Islet of Langerhans (tissue), 1 donor: ENCODE measurements around the gene PDZD2.

Source experiments
- FAIRE-seq: peaks from one replicate; lab custom pipeline; 2011; peaks lifted over from hg19 to GRCh38; lab: Jason Lieb, UNC

The PDZD2 gene

DNA sequence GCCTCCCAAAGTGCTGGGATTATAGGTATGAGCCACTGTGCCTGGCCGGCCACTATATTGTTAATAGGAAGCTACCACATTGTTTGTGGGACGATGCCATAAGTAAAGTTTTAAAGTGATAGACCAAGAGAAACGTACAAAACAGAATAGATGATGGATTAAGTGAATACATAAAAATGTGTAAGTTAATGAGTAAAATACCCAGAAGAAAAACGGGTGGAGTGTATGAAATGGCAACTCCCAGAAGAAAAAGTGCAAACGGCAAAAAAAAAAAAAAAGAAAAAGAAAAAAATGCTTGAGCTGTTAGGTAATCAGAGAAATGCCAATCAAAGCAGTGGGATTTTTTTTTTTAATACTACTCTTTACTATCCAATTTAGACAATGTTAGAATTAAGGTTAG, 246.0 kb downstream of the PDZD2 start:
- no peak for FAIRE-seq

DNA sequence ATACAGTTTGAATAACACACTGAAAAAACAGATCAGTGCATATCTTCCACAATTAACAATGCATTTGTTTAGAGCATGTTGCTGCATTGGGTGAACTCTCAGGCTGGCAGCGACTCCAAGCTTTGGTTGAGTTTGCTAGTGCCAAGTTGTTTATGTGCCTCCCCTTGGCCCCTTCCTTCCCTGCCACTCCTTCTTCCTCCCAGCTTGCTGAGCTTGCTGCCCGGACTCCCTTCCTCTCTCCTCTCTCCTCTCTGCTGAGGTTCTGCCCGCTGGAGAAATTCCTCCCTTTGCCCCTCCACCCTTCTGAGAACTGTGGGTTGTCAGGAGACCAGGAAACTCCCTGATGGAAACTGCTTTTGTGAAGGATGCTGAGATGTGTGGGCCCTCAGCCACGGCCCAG, 247.3 kb downstream of the PDZD2 start:
- FAIRE-seq, result no peak

- FAIRE-seq, result no peak
Measured at GRCh38 chr5:31887556-31887955, 248.6 kb downstream of the PDZD2 start.

- no peak for FAIRE-seq
Measured at GRCh38 chr5:31888564-31888963, 249.6 kb downstream of the PDZD2 start.

DNA sequence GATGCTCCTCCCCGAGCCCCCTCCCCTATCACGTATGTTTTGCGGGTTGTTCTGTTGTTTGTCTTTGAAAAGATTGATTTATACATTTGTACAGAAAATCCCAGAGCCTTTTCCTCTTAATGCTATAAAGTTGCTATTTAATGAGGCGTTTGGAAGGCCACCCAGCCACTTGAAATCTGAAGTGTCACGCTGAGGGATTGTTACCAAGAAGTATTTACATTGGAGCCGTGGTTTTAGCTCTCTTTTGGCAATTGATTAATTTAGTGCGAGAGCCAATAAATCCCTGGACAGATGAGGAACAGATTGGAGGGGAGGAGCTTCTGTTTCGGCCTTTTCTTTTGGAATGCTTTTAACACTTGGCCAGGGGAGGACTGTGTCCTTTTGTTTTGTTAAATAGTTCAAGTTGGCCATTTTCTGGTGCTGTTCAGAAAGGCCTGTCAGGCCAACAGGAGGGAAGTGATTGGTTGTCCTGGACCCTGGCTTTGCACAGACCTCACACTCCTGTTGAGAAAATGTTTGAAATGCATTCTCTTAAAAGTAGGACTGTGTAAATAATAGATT, 250.2 kb downstream of the PDZD2 start:
- FAIRE-seq, result no peak

GRCh38 chr5:31890046-31890445, 251.1 kb downstream of the PDZD2 start:
- no peak for FAIRE-seq

GRCh38 chr5:31894141-31894540, 255.2 kb downstream of the PDZD2 start:
- no peak for FAIRE-seq

GRCh38 chr5:31895199-31895820, 256.4 kb downstream of the PDZD2 start:
- FAIRE-seq, result no peak

GRCh38 chr5:31898036-31898632, 259.2 kb downstream of the PDZD2 start:
- no peak for FAIRE-seq

DNA sequence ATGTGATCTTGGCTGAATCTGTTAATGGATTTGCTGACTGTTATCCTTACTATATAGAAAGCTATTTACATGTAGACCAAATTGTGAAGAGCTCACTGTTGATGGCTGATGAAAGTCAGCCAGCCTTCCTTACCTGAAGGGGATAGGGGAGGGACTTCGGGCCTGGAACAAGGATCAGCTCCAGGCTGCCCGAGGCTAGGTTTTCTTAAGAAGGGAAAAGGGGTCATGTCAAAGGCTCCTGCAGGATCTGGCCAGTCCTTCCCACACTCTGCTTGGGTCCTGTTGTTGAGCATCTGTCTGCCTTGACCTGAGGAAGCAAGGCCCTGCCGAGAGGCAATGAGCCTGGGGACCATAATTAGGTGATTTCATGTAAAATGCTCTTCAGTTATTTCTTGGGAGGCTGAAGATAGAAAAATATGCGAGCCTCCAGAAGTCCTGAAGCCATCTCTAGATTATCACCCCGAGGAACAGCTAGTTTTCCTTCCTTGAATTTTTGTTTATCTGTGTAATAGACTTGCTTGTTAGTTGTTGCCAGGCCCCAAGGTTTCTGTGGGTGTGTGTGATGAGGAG, 261.4 kb downstream of the PDZD2 start:
- FAIRE-seq, result no peak

DNA sequence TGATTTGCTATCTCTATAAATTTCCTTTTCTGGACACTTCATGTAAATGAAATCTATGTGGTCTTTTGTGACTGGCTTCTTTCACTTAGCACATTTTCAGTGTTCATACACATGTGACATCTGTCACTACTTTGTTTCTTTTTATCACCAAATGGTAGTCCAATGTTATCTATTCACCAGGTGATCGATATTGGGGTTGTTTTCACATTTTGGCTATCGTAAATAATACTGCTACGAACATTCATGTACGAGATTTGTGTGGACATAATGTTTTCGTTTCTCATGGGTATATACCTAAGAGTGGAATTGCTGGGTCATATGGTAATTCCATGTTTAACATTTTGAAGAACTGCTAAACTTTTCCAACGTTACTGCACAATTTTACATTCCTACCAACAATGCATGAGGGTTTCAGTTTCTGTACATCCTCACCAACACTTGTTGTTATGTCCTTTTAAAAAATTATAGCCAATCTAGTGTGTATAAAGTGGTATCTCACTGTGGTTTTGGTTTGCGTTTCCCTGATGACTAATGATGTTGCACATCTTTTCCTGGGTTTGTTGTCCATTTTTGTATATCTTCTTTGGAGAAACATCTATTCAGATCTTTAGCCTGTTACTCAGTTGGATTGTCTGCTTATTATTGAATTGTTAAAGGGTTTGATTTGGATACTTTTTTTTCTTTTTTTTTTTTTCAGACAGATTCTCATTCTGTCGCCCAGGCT, 263.0 kb downstream of the PDZD2 start:
- FAIRE-seq, result no peak

DNA sequence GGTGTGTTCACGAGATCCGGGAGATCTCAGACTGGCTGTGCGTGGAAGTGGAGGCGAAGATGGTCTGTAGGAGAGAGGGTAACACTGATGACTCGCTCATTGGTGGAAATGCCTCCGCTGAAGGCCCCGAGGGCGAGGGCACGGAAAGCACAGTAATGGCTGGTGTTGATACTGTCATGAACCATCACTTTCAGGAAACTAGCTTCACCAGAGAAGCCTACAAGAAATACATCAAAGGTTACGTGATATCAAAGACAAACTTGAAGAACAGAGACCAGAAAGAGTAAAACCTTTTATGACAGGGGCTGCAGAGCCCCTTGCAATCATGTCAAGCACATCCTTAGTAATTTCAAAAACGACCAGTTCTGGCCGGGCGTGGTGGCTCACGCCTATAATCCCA, 269.5 kb downstream of the PDZD2 start:
- FAIRE-seq, result no peak

DNA sequence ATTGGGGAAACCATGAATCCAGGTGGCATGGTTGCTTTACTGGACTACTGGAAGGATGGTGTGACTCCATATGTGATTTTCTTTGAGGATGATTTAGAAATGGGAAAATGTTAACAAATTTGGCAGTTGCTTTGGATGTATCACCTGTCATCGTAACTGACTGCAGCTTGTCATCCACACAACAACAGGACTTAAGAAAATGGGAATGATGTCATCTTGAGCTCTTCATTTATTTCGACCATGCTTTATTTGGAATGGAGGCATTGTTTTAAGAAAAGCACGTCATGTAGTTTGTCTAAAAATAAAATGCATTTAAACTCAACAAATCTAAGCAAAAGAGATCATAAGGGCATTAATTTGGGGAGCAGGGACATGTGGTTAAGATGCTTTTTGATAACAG, 270.1 kb downstream of the PDZD2 start:
- FAIRE-seq, result no peak

- FAIRE-seq, result no peak
Measured at GRCh38 chr5:31911291-31912265, 272.6 kb downstream of the PDZD2 start.

DNA sequence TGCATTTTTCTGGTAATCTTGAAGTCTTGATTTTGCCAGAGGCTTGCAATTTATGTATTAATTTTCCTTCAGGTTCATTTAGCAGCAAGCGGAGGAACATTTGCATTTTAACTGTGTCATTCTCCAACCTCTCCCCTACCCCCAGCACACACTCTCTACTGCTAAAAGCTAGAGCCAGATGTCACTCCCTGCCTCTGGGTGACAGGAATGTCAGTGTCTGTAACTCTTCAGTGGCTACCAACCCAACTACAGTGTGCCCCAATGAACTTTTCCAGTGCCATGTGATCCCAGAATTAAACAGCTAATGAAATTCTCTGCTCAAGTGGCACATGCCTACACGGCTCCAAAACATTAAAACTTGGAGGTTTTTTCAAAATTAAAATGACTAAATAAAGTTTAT, 274.9 kb downstream of the PDZD2 start:
- no peak for FAIRE-seq

GRCh38 chr5:31916327-31916726, 277.4 kb downstream of the PDZD2 start:
- FAIRE-seq, result no peak

DNA sequence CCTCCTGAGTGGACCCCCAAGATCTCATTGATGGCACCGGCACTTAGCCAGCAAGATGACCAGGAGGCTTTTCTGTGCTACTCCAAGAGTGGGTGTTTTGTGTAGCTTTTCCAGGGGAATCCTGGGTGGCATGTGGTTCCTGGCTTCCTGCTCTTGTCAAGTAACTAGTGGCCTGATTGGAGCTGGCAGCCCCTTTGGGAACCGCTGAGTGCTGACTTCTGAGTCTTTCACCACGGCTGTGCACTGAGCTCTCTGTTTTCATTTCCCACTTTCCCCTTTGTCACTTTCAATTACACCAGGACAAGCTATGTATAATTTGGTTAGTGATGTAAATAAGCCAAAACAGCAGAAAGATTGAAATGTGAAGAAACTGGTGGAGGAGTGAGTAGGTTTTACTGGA, 279.8 kb downstream of the PDZD2 start:
- no peak for FAIRE-seq

GRCh38 chr5:31921852-31922305, 282.9 kb downstream of the PDZD2 start:
- no peak for FAIRE-seq

- FAIRE-seq, result no peak
Measured at GRCh38 chr5:31924005-31924404, 285.1 kb downstream of the PDZD2 start.

- no peak for FAIRE-seq
Measured at GRCh38 chr5:31931874-31932273, 292.9 kb downstream of the PDZD2 start.

DNA sequence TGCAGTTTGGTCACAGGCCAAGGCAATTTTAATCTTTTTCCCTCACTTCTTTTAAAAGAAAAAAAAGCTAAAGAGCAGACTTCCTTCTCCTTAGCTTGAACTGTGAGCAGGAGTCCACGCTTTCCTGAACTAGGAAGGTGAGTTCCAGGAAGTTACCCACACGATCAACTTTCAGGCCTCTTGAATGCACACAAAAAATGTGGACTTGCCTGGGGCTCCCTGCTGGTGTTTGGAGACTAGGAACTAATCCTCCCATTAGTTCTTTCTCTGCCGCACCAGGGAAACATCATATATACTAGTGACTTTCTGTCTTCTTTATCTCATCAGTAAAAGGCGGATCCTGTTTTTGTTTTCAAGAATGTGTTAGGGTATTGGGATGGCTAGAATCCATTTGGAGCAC, 295.2 kb downstream of the PDZD2 start:
- FAIRE-seq, result no peak
